ENCODE measurements around the gene BCKDK.
A peak's percentile ranks its signal among the peaks of the same experiment; 100 is the strongest.

BCKDK gene

GRCh38 chr16:31132303-31132979 is 24.3 kb downstream of the BCKDK start:
- DNase-seq (ENCODE audit: low read depth in 1 of 2, low spot score in 1 of 2), result no peak
- no peak overlapping the region for H3K4me3 ChIP-seq (replicated peaks; ENCODE audit: insufficient read depth, low read length)
- H3K27me3 ChIP-seq (ENCODE audit: insufficient read depth, poor library complexity, severe bottlenecking), result no peaks in the 10 kb centered on the region
- TF ChIP-seq POLR2AphosphoS5 (IDR thresholded peaks at IDR 0.05; ENCODE audit: low read depth) (0 out of 2 replicates have a peak, but pooled peaks have one; percentile 26), SPI1 (IDR thresholded peaks at IDR 0.05; ENCODE audit: borderline replicate concordance, low read depth) (no peak)
- no peak overlapping the region for H3K27ac ChIP-seq (replicated peaks)

- no peak for DNase-seq (ENCODE audit: low read depth in 1 of 2, low spot score in 1 of 2)
- TF ChIP-seq GABPA (IDR thresholded peaks at IDR 0.05; ENCODE audit: low read depth) (no peak), REST (IDR thresholded peaks at IDR 0.05; ENCODE audit: insufficient replicate concordance, low read depth) (no peak), POLR2AphosphoS5 (IDR thresholded peaks at IDR 0.05; ENCODE audit: low read depth) (no peak), SPI1 (IDR thresholded peaks at IDR 0.05; ENCODE audit: borderline replicate concordance, low read depth) (no peak), CTCF (IDR thresholded peaks at IDR 0.05; ENCODE audit: insufficient read depth, low read length) (no peak)
- Histone ChIP-seq H3K4me3 (replicated peaks; ENCODE audit: insufficient read depth, low read length) (no peak overlapping the region), H3K27me3 (ENCODE audit: insufficient read depth, poor library complexity, severe bottlenecking) (no peaks in the 10 kb centered on the region), H3K27ac (replicated peaks) (no peak overlapping the region)
Observed at GRCh38 chr16:31133046-31133501, 24.9 kb downstream of the BCKDK start.

GRCh38 chr16:31134091-31134571 is 25.9 kb downstream of the BCKDK start:
- Histone ChIP-seq H3K4me3 (replicated peaks; ENCODE audit: insufficient read depth, low read length) (no peak overlapping the region), H3K27ac (replicated peaks) (peak overlapping the region; percentile 34), H3K27me3 (ENCODE audit: insufficient read depth, poor library complexity, severe bottlenecking) (no peaks in the 10 kb centered on the region)
- DNase-seq (ENCODE audit: low read depth in 1 of 2, low spot score in 1 of 2), result peak; percentile 32 to 61
- TF ChIP-seq SPI1 (IDR thresholded peaks at IDR 0.05; ENCODE audit: borderline replicate concordance, low read depth) (no peak), CTCF (IDR thresholded peaks at IDR 0.05; ENCODE audit: insufficient read depth, low read length) (no peak), POLR2AphosphoS5 (IDR thresholded peaks at IDR 0.05; ENCODE audit: low read depth) (no peak), REST (IDR thresholded peaks at IDR 0.05; ENCODE audit: insufficient replicate concordance, low read depth) (no peak), GABPA (IDR thresholded peaks at IDR 0.05; ENCODE audit: low read depth) (no peak)

- H3K27me3 ChIP-seq (ENCODE audit: insufficient read depth, poor library complexity, severe bottlenecking), result no peaks in the 10 kb centered on the region
- H3K4me3 ChIP-seq (replicated peaks; ENCODE audit: insufficient read depth, low read length), result no peak overlapping the region
- H3K27ac ChIP-seq (replicated peaks), result peak overlapping the region; percentile 34
- TF ChIP-seq REST (IDR thresholded peaks at IDR 0.05; ENCODE audit: insufficient replicate concordance, low read depth) (no peak), POLR2AphosphoS5 (IDR thresholded peaks at IDR 0.05; ENCODE audit: low read depth) (peak; percentile 75), GABPA (IDR thresholded peaks at IDR 0.05; ENCODE audit: low read depth) (no peak)
- peak; percentile 43 to 84 for DNase-seq (ENCODE audit: low read depth in 1 of 2, low spot score in 1 of 2)
Observed at GRCh38 chr16:31134625-31135534, 26.7 kb downstream of the BCKDK start.

Data from HL-60 (cell line).